WTC11 (cell line): ENCODE results near the gene TMED10. TPM values are rescaled to one million over a fixed set of nuclear protein-coding genes. Genes with fewer than 3 reads are reported as not detected.

Source experiments
- ATAC-seq: fragments of 200-7000 bp; cut with Tn5 transposase; 2 replicates; pipeline ENCODE4 v1.10.0; 2021; ENCODE audit warnings: mild to moderate bottlenecking, moderate library complexity
- CTCF ChIA-PET: fragments of 300-600 bp; sonication (Branson Sonifier 250); formaldehyde crosslinking; loops from one replicate; lab custom pipeline; 2021; ENCODE audit warnings: antibody characterized with exemption; lab: Charles Lee
- POLR2A ChIA-PET: fragments of 350-600 bp; sonication (Branson Sonifier 250); formaldehyde crosslinking; loops from one replicate; lab custom pipeline; 2021; ENCODE audit warnings: antibody characterized with exemption; lab: Charles Lee
- DNase-seq: peaks from one replicate; pipeline ENCODE4 v3.0.0; 2021; ENCODE audit warnings: low spot score
- H3K27ac Mint-ChIP-seq: 2 replicates; pipeline ENCODE4 v1.8.0; 2021; ENCODE audit warnings: mixed read lengths
- H3K27me3 Mint-ChIP-seq: 2 replicates; pipeline ENCODE4 v1.8.0; 2021; ENCODE audit warnings: low read depth, mild to moderate bottlenecking, moderate library complexity, mixed read lengths
- H3K36me3 Mint-ChIP-seq: 2 replicates; pipeline ENCODE4 v1.8.0; 2021; ENCODE audit warnings: mixed read lengths
- H3K4me1 Mint-ChIP-seq: 2 replicates; pipeline ENCODE4 v1.8.0; 2022; ENCODE audit warnings: mixed read lengths
- H3K4me3 Mint-ChIP-seq: 2 replicates; pipeline ENCODE4 v1.8.0; 2021; ENCODE audit warnings: mild to moderate bottlenecking, moderate library complexity, mixed read lengths
- H3K9me3 Mint-ChIP-seq: 2 replicates; pipeline ENCODE4 v1.8.0; 2021; ENCODE audit warnings: mixed read lengths
- CREM ChIP-seq: sonication (generic); formaldehyde crosslinking; IDR thresholded peaks from 2 replicates; pipeline ENCODE4 v1.8.1; 2022; ENCODE audit warnings: mild to moderate bottlenecking, missing genetic modification reagents, moderate library complexity
- ELF4 ChIP-seq: sonication (generic); formaldehyde crosslinking; IDR thresholded peaks from 2 replicates; pipeline ENCODE4 v1.8.1; 2022; ENCODE audit warnings: low read depth, mild to moderate bottlenecking, moderate library complexity, missing genetic modification reagents
- FOXJ3 ChIP-seq: sonication (generic); formaldehyde crosslinking; IDR thresholded peaks from 2 replicates; pipeline ENCODE4 v1.9.0; 2021; ENCODE audit warnings: missing genetic modification reagents, mild to moderate bottlenecking, borderline replicate concordance
- RELA ChIP-seq: sonication (generic); formaldehyde crosslinking; IDR thresholded peaks from 2 replicates; pipeline ENCODE4 v1.8.1; 2022; ENCODE audit warnings: missing genetic modification reagents, mild to moderate bottlenecking, borderline replicate concordance
- ZBTB21 ChIP-seq: sonication (generic); formaldehyde crosslinking; IDR thresholded peaks from 2 replicates; pipeline ENCODE4 v1.8.1; 2023; ENCODE audit warnings: mild to moderate bottlenecking, missing genetic modification reagents, borderline replicate concordance
- total RNA-seq: library from RNA; stranded (reverse); gene quantifications from 3 replicates; pipeline ENCODE4 v1.2.3, GENCODE V29; 2021
- TF ChIP-seq, protein P1 (sequence below): sonication (generic); formaldehyde crosslinking; IDR thresholded peaks from 2 replicates; pipeline ENCODE4 v1.8.1; 2023; ENCODE audit warnings: mild to moderate bottlenecking, moderate library complexity, missing genetic modification reagents
- TF ChIP-seq, protein P2 (sequence below): sonication (generic); formaldehyde crosslinking; IDR thresholded peaks from 2 replicates; pipeline ENCODE4 v1.8.0; 2022; ENCODE audit warnings: mild to moderate bottlenecking, missing genetic modification reagents
- TF ChIP-seq, protein P3 (sequence below): sonication (generic); formaldehyde crosslinking; IDR thresholded peaks from 2 replicates; pipeline ENCODE4 v1.8.1; 2022; ENCODE audit warnings: missing genetic modification reagents, borderline replicate concordance
- TF ChIP-seq, protein P4 (sequence below): sonication (generic); formaldehyde crosslinking; IDR thresholded peaks from 2 replicates; pipeline ENCODE4 v1.8.0; 2023; ENCODE audit warnings: missing genetic modification reagents, mild to moderate bottlenecking, borderline replicate concordance
- TF ChIP-seq, protein P5 (sequence below): sonication (generic); formaldehyde crosslinking; IDR thresholded peaks from 2 replicates; pipeline ENCODE4 v1.8.1; 2023; ENCODE audit warnings: mild to moderate bottlenecking, missing genetic modification reagents, moderate library complexity

Gene TMED10
- total RNA-seq, 1 experiment from 2014 or later, result 234 TPM

DNA sequence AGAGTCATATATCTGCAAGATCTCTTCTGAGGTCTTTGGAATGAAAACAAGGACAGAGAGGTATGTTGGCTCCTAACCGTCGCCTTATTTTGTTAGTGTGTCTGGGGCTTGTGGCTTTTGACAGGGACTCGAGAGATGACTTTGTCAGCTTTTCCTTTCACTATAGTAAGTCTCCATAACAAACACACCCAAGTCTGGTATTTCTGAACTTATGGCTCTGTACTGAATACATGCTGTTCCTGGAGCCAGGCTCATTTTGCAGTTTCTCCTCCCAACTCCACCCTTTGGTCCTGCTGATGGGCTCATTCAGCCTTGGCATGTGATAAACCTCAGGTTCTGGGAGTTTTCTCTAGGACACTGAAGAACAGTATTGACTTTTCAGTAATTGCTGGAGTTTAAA is 27.7 kb upstream of the TMED10 start:
- Mint-ChIP-seq H3K4me1 (peaks cover 5% of the 10 kb centered on the region), H3K27ac (no peak overlapping the region), H3K27me3 (no peaks in the 10 kb centered on the region), H3K4me3 (no peak overlapping the region), H3K36me3 (no peaks in the 10 kb centered on the region), H3K9me3 (no peaks in the 10 kb centered on the region)
- ChIA-PET CTCF (no interaction called here), POLR2A (no interaction called here)
- no peak for ATAC-seq
- TF ChIP-seq, protein P1, sequence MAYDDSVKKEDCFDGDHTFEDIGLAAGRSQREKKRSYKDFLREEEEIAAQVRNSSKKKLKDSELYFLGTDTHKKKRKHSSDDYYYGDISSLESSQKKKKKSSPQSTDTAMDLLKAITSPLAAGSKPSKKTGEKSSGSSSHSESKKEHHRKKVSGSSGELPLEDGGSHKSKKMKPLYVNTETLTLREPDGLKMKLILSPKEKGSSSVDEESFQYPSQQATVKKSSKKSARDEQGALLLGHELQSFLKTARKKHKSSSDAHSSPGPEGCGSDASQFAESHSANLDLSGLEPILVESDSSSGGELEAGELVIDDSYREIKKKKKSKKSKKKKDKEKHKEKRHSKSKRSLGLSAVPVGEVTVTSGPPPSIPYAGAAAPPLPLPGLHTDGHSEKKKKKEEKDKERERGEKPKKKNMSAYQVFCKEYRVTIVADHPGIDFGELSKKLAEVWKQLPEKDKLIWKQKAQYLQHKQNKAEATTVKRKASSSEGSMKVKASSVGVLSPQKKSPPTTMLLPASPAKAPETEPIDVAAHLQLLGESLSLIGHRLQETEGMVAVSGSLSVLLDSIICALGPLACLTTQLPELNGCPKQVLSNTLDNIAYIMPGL (CRISPR knock-in tag), result no peak
- TF ChIP-seq ZBTB21 (CRISPR knock-in tag), result no peak
- TF ChIP-seq, protein P2, sequence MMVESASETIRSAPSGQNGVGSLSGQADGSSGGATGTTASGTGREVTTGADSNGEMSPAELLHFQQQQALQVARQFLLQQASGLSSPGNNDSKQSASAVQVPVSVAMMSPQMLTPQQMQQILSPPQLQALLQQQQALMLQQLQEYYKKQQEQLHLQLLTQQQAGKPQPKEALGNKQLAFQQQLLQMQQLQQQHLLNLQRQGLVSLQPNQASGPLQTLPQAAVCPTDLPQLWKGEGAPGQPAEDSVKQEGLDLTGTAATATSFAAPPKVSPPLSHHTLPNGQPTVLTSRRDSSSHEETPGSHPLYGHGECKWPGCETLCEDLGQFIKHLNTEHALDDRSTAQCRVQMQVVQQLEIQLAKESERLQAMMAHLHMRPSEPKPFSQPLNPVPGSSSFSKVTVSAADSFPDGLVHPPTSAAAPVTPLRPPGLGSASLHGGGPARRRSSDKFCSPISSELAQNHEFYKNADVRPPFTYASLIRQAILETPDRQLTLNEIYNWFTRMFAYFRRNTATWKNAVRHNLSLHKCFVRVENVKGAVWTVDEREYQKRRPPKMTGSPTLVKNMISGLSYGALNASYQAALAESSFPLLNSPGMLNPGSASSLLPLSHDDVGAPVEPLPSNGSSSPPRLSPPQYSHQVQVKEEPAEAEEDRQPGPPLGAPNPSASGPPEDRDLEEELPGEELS (CRISPR knock-in tag), result no peak
- TF ChIP-seq, protein P3, sequence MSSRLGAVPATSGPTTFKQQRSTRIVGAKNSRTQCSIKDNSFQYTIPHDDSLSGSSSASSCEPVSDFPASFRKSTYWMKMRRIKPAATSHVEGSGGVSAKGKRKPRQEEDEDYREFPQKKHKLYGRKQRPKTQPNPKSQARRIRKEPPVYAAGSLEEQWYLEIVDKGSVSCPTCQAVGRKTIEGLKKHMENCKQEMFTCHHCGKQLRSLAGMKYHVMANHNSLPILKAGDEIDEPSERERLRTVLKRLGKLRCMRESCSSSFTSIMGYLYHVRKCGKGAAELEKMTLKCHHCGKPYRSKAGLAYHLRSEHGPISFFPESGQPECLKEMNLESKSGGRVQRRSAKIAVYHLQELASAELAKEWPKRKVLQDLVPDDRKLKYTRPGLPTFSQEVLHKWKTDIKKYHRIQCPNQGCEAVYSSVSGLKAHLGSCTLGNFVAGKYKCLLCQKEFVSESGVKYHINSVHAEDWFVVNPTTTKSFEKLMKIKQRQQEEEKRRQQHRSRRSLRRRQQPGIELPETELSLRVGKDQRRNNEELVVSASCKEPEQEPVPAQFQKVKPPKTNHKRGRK, result no peak
- TF ChIP-seq, protein P4, sequence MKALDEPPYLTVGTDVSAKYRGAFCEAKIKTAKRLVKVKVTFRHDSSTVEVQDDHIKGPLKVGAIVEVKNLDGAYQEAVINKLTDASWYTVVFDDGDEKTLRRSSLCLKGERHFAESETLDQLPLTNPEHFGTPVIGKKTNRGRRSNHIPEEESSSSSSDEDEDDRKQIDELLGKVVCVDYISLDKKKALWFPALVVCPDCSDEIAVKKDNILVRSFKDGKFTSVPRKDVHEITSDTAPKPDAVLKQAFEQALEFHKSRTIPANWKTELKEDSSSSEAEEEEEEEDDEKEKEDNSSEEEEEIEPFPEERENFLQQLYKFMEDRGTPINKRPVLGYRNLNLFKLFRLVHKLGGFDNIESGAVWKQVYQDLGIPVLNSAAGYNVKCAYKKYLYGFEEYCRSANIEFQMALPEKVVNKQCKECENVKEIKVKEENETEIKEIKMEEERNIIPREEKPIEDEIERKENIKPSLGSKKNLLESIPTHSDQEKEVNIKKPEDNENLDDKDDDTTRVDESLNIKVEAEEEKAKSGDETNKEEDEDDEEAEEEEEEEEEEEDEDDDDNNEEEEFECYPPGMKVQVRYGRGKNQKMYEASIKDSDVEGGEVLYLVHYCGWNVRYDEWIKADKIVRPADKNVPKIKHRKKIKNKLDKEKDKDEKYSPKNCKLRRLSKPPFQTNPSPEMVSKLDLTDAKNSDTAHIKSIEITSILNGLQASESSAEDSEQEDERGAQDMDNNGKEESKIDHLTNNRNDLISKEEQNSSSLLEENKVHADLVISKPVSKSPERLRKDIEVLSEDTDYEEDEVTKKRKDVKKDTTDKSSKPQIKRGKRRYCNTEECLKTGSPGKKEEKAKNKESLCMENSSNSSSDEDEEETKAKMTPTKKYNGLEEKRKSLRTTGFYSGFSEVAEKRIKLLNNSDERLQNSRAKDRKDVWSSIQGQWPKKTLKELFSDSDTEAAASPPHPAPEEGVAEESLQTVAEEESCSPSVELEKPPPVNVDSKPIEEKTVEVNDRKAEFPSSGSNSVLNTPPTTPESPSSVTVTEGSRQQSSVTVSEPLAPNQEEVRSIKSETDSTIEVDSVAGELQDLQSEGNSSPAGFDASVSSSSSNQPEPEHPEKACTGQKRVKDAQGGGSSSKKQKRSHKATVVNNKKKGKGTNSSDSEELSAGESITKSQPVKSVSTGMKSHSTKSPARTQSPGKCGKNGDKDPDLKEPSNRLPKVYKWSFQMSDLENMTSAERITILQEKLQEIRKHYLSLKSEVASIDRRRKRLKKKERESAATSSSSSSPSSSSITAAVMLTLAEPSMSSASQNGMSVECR (CRISPR knock-in tag), result no peak
- TF ChIP-seq, all 79 proteins: peak for 0
- no peak for DNase-seq

DNA sequence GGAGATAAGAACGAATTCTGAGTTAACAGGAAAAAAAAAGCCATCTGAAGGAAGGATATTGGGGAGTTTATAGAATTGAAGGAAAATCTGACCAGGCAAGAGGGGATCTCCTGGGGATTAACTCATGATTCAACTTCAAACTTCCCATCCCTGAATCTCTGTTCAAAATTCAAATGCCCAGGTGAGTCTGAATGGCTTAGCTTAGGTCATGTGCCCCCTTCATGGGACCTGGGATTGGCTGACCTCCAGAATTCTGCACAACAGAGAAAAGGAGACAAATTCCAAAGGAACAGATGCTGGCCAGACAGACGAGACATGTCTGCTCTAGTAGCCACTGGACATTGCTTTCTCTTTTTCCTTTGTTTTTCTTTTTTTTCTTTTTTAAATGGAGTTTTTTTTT is 26.2 kb upstream of the TMED10 start:
- Mint-ChIP-seq H3K27ac (no peak overlapping the region), H3K9me3 (no peaks in the 10 kb centered on the region)
- no peak for TF ChIP-seq FOXJ3 (CRISPR knock-in tag)
- TF ChIP-seq, protein P5, sequence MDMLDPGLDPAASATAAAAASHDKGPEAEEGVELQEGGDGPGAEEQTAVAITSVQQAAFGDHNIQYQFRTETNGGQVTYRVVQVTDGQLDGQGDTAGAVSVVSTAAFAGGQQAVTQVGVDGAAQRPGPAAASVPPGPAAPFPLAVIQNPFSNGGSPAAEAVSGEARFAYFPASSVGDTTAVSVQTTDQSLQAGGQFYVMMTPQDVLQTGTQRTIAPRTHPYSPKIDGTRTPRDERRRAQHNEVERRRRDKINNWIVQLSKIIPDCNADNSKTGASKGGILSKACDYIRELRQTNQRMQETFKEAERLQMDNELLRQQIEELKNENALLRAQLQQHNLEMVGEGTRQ, result 0 out of 2 replicates have a peak, but pooled peaks have one; percentile 34

DNA sequence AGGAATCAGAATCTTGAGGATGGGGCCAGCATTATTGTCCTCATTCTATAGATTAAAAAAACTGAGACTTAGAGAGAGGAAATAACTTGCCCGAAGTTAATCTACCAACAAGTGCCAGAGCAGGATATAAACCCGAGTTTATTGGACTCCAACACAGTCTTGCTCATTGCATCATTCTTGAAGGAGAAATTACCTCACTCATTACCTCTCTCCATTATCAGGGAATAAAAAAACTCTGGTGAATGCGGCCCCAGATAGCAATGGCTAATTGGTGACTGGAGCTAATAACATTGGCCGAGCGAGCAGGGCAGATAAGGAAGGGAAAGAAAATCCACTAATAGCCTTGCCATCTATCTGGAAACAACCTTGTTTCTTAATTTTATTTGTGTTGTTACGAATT is 24.7 kb upstream of the TMED10 start:
- Mint-ChIP-seq H3K9me3 (no peaks in the 10 kb centered on the region), H3K36me3 (no peaks in the 10 kb centered on the region), H3K27ac (no peak overlapping the region), H3K27me3 (no peaks in the 10 kb centered on the region), H3K4me1 (peaks cover 5% of the 10 kb centered on the region), H3K4me3 (no peak overlapping the region)
- DNase-seq (no peak), ATAC-seq (no peak)
- ChIA-PET POLR2A (no interaction called here), CTCF (no interaction called here)
- TF ChIP-seq CREM (CRISPR knock-in tag), result no peak
- no peak for TF ChIP-seq ELF4
- TF ChIP-seq FOXJ3 (CRISPR knock-in tag), result no peak
- TF ChIP-seq RELA (CRISPR knock-in tag), result no peak

More for the DNA sequence above, 26.2 kb upstream of the TMED10 start:
- no peak for DNase-seq
- CTCF ChIA-PET, result interaction anchor here (0.7 kb wide), 1 partner anchor 39 kb away, joined by 3 read pairs; no protein-coding TSS in a partner anchor
- POLR2A ChIA-PET, result interaction anchor here (0.7 kb wide), 1 partner anchor 1764 kb away, joined by 4 read pairs; no protein-coding TSS in a partner anchor
- H3K4me3 Mint-ChIP-seq, result no peak overlapping the region
- no peaks in the 10 kb centered on the region for H3K27me3 Mint-ChIP-seq
- H3K36me3 Mint-ChIP-seq, result no peaks in the 10 kb centered on the region
- ATAC-seq, result no peak
- H3K4me1 Mint-ChIP-seq, result peaks cover 5% of the 10 kb centered on the region
